ENCODE data around the gene TRMT2A. TPM values are rescaled to one million over a fixed set of nuclear protein-coding genes. Genes with fewer than 3 reads are reported as not detected.
A peak's percentile ranks its signal among the peaks of the same experiment; 100 is the strongest.

The TRMT2A gene
- total and polyA plus RNA-seq, 2 donors from 2014 or later = 37.3 to 50.0 TPM

DNA sequence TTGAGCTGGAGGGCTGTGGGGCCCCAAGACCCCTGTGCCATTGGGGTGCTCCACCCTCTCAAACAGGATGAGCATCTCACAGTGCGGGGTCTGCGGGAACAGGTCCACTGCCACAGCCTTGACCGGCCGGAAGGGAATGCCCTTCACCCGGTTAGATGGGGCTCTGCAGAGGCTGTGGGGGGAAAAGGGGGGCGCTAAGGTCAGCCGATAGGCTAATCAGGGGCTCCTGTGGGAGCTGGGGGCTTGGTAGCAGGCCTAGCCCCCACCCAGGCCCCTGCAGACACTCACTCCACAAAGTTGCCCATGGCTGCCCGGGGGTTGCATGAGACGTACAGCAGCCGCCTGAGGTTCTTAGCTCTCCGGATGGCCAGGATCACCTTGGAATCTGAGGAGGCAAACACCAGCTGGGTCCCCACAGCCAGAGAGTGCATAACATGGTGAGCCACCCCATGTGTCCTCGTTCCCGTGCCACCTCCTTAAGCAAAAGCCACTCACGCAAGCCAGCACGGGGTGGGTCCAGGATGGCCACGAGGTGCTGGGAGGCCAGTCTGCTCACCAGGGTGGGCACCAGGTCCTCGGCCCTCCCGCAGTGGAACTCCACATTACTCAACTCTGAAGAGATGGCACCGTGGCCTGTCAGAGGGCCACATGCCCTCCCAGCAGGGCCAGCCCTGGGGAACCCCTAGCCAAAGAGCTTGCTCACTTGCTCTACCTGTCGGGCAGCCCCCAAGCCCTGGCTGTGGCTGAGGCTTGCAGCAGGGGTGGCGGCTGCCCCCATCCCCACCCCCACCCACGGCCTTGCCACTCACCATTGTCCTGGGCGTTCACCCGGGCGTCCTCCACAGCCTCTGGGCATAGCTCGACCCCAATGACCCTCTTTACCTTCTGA, 4.2 kb downstream of the TRMT2A start:
- Histone ChIP-seq H3K27me3 (ENCODE audit: control insufficient read depth, insufficient read depth, low read length) (no peaks in the 10 kb centered on the region), H3K9me3 (ENCODE audit: control insufficient read depth in 2 of 3, insufficient read depth in 1 of 3, low read length in 3 of 3) (no peaks in the 10 kb centered on the region), H3K27ac (ENCODE audit: low read depth in 2 of 2, low read length in 2 of 2) (no peak overlapping the region), H3K4me3 (ENCODE audit: low read length in 3 of 3) (no peak overlapping the region), H3K4me1 (ENCODE audit: control insufficient read depth in 2 of 3, insufficient read depth in 2 of 3, low read depth in 1 of 3, low read length in 3 of 3) (peaks cover 0 to 9% (median 0%) of the 10 kb centered on the region in 3 donors), H3K36me3 (ENCODE audit: control insufficient read depth in 2 of 3, insufficient read depth in 3 of 3, low read length in 3 of 3) (peaks cover 0 to 30% (median 11%) of the 10 kb centered on the region in 3 donors), H3K9ac (ENCODE audit: low read length in 3 of 3) (no peak overlapping the region)
- intact Hi-C loops (cut with DNase I) = loop anchor here (10.0 kb wide), 1 partner anchor 88 kb away; the partner anchor contains the start of gene TANGO2
- TF ChIP-seq, protein P1, sequence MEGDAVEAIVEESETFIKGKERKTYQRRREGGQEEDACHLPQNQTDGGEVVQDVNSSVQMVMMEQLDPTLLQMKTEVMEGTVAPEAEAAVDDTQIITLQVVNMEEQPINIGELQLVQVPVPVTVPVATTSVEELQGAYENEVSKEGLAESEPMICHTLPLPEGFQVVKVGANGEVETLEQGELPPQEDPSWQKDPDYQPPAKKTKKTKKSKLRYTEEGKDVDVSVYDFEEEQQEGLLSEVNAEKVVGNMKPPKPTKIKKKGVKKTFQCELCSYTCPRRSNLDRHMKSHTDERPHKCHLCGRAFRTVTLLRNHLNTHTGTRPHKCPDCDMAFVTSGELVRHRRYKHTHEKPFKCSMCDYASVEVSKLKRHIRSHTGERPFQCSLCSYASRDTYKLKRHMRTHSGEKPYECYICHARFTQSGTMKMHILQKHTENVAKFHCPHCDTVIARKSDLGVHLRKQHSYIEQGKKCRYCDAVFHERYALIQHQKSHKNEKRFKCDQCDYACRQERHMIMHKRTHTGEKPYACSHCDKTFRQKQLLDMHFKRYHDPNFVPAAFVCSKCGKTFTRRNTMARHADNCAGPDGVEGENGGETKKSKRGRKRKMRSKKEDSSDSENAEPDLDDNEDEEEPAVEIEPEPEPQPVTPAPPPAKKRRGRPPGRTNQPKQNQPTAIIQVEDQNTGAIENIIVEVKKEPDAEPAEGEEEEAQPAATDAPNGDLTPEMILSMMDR (IDR thresholded peaks at IDR 0.05; ENCODE audit: borderline replicate concordance, extremely low read depth, insufficient read depth) = no peak
- no peak for FAIRE-seq
- peak in 1 of 5 donors; percentile 73 for DNase-seq

DNA sequence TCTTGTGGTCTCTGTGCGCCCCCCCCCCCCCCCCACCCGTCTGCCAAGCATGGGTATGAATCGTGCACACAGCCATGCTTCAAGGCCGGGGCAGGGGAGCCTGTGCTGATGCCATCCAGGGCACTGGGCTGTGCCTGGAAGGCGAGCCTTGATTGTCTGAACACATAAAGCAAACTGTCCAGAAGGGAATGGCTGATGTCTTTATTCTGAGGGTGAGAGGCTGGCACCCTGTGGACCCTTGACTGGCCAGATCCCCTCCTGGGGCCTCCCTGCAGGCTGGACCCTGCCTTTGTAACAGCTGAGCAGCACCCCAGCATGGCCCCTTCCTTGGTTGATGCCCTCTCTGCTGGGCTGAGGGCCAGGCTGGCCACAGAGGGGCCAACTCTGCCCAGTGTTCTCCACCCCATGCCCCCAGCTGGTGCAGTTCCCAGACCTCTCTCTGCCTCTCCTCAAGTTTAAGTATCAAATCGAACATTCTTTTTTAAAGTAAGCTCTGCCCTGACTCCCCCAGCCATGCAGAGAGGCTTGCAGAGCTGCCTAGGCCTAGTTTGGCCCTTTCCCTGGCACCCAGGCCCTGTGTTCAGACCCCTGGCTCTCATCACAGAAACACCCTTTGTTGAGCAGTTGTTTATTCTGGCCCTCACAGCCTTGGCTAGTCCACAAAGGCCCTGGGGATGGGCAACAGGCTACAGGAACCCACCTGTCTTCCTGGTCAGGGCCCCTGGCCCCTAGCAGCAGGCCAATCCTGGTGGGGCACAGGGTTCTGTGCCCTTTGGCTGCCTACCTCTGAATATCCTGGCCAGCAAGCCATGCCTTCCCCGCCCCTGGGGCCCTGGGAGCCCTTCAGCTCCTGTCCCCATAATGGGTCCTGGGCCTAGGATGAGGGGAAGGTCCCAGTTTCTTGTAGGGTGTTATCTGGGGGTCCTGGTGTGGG, 5.1 kb downstream of the TRMT2A start:
- DNase-seq (peak in 1 of 5 donors; percentile 49), FAIRE-seq (no peak)
- Histone ChIP-seq H3K9me3 (ENCODE audit: control insufficient read depth in 2 of 3, insufficient read depth in 1 of 3, low read length in 3 of 3) (no peaks in the 10 kb centered on the region), H3K36me3 (ENCODE audit: control insufficient read depth in 2 of 3, insufficient read depth in 3 of 3, low read length in 3 of 3) (peaks cover 0 to 39% (median 20%) of the 10 kb centered on the region in 3 donors), H3K9ac (ENCODE audit: low read length in 3 of 3) (no peak overlapping the region), H3K4me1 (ENCODE audit: control insufficient read depth in 2 of 3, insufficient read depth in 2 of 3, low read depth in 1 of 3, low read length in 3 of 3) (peaks cover 0 to 9% (median 0%) of the 10 kb centered on the region in 3 donors), H3K27me3 (ENCODE audit: control insufficient read depth, insufficient read depth, low read length) (no peaks in the 10 kb centered on the region), H3K27ac (ENCODE audit: low read depth in 2 of 2, low read length in 2 of 2) (no peak overlapping the region), H3K4me3 (ENCODE audit: low read length in 3 of 3) (no peak overlapping the region)
- intact Hi-C loops (cut with DNase I) = loop anchor here (10.0 kb wide), 1 partner anchor 87 kb away; the partner anchor contains the start of gene TANGO2
- TF ChIP-seq, protein P1 (IDR thresholded peaks at IDR 0.05; ENCODE audit: borderline replicate concordance, extremely low read depth, insufficient read depth) = no peak

DNA sequence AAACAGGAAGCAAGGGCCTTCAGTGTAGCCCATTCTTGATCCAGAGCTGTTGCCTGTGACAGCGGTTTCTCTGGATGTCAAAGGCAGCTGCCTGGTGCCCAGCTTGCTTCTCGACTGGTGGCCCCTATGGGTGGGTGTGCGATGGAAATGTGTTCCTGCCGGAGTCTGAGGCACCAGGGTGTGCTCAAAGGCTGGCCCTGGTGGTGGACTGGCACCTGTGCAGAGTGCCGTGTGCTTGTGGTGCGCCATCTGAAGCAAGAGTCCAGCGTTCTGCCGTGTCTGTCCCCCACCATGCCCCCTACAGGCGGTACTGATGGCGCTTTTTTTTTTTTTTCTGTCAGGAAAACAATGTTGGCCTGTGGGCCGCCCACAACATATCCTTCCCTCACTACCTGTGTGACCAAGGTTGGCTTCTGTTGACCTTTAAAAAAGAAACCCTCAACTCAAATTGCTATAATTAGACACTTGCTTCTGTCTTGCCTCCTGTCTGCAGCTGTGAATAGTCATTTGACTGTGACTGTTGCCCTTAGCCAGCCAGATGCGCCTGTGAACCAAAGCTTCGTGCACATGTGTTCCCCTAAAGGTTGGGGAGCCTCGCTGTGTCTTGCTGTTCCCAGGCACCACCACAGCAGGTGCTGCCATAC, 5.9 kb downstream of the TRMT2A start:
- DNase-seq (peak in 2 of 5 donors; percentile 39 to 42), FAIRE-seq (no peak)
- Histone ChIP-seq H3K27me3 (ENCODE audit: control insufficient read depth, insufficient read depth, low read length) (no peaks in the 10 kb centered on the region), H3K4me3 (ENCODE audit: low read length in 3 of 3) (no peak overlapping the region), H3K27ac (ENCODE audit: low read depth in 2 of 2, low read length in 2 of 2) (no peak overlapping the region), H3K9me3 (ENCODE audit: control insufficient read depth in 2 of 3, insufficient read depth in 1 of 3, low read length in 3 of 3) (no peaks in the 10 kb centered on the region), H3K36me3 (ENCODE audit: control insufficient read depth in 2 of 3, insufficient read depth in 3 of 3, low read length in 3 of 3) (peaks cover 0 to 47% (median 28%) of the 10 kb centered on the region in 3 donors), H3K4me1 (ENCODE audit: control insufficient read depth in 2 of 3, insufficient read depth in 2 of 3, low read depth in 1 of 3, low read length in 3 of 3) (peaks cover 0 to 6% (median 0%) of the 10 kb centered on the region in 3 donors), H3K9ac (ENCODE audit: low read length in 3 of 3) (no peak overlapping the region)
- TF ChIP-seq, protein P1 (IDR thresholded peaks at IDR 0.05; ENCODE audit: borderline replicate concordance, extremely low read depth, insufficient read depth) = peak; percentile 4
- intact Hi-C loops (cut with DNase I) = loop anchor here (10.0 kb wide), 1 partner anchor 86 kb away; the partner anchor contains the start of gene TANGO2

Measured in kidney (tissue), 14 donors.